GM06990 (cell line): ENCODE results near the gene PIEZO1.

ENCODE experiments used
- DNase-seq: peaks from one replicate; pipeline ENCODE4 v3.0.0-alpha.2; 2011; ENCODE audit not compliant: insufficient read length; ENCODE audit errors: extremely low read depth
- H3K27me3 ChIP-seq: replicated peaks from 2 replicates; pipeline ENCODE4 v1.6.0; 2011; ENCODE audit warnings: low read length; ENCODE audit not compliant: control insufficient read depth, insufficient read depth
- H3K36me3 ChIP-seq: 2 replicates; pipeline ENCODE4 v1.5.1; 2011; ENCODE audit warnings: low read length; ENCODE audit not compliant: control insufficient read depth, insufficient read depth
- H3K4me3 ChIP-seq: replicated peaks from 2 replicates; pipeline ENCODE4 v1.5.1; 2011; ENCODE audit warnings: low read depth, mild to moderate bottlenecking, control low read depth, low read length
- CTCF ChIP-seq: IDR thresholded peaks from 2 replicates; pipeline ENCODE4 v1.5.1; 2011; ENCODE audit warnings: low read length, control low read depth, mild to moderate bottlenecking, inconsistent platforms; ENCODE audit not compliant: insufficient read depth, poor library complexity, severe bottlenecking

Gene PIEZO1

GRCh38 chr16:88723507-88723887 lies 61.5 kb downstream of the PIEZO1 start:
- TF ChIP-seq CTCF = no peak
- Histone ChIP-seq H3K36me3 (peaks cover 69% of the 10 kb centered on the region), H3K27me3 (no peaks in the 10 kb centered on the region), H3K4me3 (no peak overlapping the region)
- no peak for DNase-seq

GRCh38 chr16:88722784-88723506 lies 62.1 kb downstream of the PIEZO1 start:
- TF ChIP-seq CTCF = no peak
- no peaks in the 10 kb centered on the region for H3K27me3 ChIP-seq
- H3K36me3 ChIP-seq = peaks cover 71% of the 10 kb centered on the region
- no peak overlapping the region for H3K4me3 ChIP-seq
- DNase-seq = no peak

- Histone ChIP-seq H3K4me3 (no peak overlapping the region), H3K36me3 (peaks cover 73% of the 10 kb centered on the region), H3K27me3 (no peaks in the 10 kb centered on the region)
- TF ChIP-seq CTCF = no peak
- DNase-seq = no peak
Measured at GRCh38 chr16:88721815-88722755, 62.9 kb downstream of the PIEZO1 start.

GRCh38 chr16:88721236-88721635 lies 63.8 kb downstream of the PIEZO1 start:
- TF ChIP-seq CTCF = no peak
- no peaks in the 10 kb centered on the region for H3K27me3 ChIP-seq
- no peak for DNase-seq
- peaks cover 77% of the 10 kb centered on the region for H3K36me3 ChIP-seq
- H3K4me3 ChIP-seq = no peak overlapping the region

GRCh38 chr16:88720396-88720970 lies 64.5 kb downstream of the PIEZO1 start:
- H3K27me3 ChIP-seq = no peaks in the 10 kb centered on the region
- TF ChIP-seq CTCF = no peak
- peaks cover 77% of the 10 kb centered on the region for H3K36me3 ChIP-seq
- no peak for DNase-seq
- no peak overlapping the region for H3K4me3 ChIP-seq
